Right renal cortex interstitium (tissue), 3 donors: ENCODE data around the gene SLC7A5. TPM values are rescaled to one million over a fixed set of nuclear protein-coding genes. Genes with fewer than 3 reads are reported as not detected.
"Not testable (repeated sequence)": the region's sequence is repeated elsewhere in the genome, so short reads cannot be mapped to it uniquely, and the experiment has no call there.

Experiments
- DNase-seq, 3 donors: peaks; one replicate each; pipeline ENCODE4 v3.0.0-alpha.2; 2013; ENCODE audit warnings: low read depth in 3 of 3, low spot score in 2 of 3
- polyA plus RNA-seq, 3 donors: library from polyadenylated mRNA; unstranded; fragments of 120-200 nt; gene quantifications; one replicate each; pipeline ENCODE4 v1.2.1, GENCODE V29; 2013; ENCODE audit not compliant: insufficient read length in 3 of 3

Gene SLC7A5
- polyA plus RNA-seq, 3 donors, result 2.8 to 4.3 (median 4.1) TPM

DNA sequence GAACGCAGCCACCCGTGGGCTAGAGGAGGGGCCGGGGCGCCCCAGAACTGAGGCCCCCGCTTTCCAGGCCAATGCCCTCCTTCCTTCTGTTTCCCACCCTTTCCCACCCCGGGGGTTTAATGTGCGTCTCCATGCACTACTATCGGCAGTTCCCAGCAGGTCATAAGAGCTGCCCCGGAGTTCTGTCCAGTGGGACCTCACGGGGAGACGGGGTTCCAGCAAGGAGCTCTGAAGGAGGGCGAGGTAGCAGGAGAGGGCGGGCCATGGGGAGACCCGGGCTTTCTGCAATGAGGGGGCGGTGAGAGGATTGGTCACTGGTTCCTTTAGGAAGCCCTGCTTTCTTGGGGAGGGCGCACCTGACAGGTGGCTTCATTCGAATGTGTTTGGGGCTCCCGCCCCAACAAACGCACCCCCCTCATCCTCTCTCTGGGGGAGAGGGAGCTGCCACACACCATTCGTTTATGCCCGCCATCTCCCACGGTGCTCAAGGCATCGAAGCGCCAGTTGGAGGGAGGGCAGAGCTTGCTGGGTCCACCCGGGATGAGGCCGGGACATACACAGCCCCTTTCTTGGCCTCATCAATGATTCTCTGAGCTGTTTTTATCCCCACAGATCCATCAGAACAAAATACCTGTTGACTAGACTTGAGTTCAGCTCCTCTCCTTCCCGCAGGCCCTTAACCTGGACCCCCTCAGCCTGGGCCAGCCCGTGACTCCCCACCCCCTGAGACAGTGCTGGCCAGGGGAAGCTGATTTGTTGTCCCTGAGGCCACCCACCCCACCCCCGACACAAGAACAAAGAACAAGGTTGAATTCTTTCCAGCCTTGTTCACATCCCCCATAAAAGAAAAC, 44.1 kb downstream of the SLC7A5 start:
- DNase-seq, result no peak

DNA sequence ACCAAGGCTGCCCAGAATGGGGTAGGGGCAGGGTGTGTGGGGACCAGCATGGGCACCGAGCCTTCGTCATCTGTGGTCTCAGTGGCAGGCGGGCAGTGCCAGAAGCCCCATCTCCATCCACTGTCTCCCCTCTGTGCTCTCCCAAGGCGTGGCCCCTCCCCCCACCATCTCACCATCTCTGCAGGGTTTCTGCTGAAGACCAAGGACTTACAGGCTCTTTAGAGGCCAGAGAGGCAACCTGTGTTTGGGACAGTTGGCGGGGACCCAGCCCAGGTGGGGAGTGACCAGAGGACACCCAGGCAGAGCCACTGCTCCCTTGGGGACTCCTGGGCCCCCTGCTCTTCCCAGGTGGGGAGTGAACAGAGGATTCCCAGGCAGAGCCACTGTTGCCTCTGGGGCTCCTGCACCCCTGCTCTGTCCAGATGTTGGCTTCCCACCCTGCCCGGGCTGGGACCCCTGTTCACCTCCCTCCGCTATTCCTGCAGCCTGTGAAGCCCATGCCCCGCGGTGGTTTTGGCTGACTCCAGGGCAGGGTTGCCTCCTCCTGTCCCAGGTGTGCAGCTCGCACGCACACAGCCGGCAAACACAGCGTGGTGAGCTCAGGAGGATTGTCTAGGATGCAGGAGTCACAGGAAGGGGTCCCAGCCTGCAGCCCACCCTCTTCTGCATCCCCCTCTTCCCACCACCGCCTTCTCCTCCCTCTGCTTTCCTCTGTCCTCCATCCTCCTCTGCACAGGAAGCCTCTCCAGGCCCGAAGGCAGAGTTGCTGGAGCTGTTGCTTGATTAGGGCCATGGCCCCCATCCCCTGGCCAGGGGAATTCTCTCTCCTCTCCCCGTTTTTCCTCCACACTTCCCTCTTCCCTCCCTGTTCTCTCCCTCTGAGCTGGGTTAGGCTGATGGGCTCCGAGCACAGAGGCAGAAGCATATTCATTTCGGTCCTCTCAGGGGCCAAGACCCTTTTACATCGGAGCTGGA, 45.0 kb downstream of the SLC7A5 start:
- DNase-seq, result no peak

DNA sequence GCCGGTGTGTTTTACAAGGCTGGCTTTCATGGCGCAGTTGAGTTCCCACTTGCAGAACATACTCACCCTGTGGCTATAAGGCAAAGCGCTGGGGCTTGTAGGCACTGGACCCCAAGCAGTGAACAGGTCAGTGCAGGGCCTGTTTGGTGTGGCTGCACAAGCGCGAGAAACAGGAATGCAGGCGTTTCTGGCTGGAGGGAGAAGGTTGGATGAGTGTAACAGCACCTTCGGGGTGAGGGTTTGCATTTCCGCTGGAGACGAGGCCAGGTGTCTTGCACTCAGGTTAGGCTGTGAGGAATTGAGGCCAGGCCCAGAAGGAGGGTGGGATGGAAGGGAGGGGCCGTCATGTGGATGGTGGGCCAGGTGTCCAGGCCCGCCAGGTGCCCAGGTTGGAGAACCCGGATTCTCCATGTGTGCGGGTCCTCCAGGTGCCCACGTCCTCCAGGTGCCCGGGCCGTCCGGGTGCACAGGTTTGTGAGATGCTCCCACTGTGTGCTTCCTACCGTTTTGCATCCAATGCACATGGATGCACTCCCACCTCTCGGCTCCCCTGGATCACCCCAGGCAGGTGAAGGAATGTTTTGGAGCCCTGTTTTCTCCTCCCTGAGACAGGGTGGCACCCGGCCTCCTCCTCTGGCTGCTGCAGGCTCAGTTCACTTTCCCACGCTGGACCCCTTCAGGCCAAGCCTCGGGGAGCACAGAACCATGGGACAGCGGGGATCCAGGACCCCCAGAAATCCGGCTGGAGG, 46.0 kb downstream of the SLC7A5 start:
- no peak for DNase-seq

DNA sequence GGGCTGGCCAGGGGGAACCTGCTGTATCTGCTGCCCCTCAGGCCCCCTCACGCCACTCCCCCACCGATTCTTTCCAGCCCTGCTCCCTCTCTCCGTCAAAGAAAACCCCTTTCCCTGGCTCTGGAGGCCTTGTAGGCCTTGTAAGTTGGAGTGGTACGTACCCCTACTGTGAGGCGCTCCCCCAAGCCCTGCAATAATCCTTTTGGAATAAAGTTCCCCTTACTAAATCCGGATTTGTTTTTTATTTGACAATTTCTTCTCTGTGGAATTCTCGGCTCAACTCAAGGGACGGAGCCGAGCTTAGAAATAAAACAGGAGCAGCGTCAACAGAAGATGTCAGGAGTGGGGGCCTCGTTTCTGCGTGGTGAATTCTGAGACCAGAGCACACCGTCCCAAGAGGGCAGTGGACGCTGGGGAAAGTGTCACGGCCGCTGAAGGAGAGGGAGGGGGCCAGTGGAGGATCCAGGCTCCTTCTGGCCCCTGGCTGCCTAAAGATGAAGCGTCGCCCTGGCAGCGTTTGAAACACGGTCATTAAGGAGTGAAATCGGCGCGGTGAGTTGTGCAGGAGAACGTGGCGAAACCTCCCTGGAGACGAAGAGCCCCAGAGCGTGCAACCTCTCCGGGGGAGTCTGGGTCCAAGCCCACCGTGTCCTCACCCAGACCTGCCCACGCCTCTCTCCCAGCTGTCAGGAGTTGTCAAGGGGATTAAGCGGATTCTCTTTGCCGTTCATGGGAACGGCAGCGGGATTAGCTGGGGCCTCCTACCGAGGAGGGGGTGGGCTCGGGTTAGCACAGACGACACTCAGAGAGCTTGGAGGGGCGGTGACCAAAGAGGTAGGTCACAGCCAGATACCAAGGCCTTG, 47.0 kb downstream of the SLC7A5 start:
- DNase-seq, result no peak

DNA sequence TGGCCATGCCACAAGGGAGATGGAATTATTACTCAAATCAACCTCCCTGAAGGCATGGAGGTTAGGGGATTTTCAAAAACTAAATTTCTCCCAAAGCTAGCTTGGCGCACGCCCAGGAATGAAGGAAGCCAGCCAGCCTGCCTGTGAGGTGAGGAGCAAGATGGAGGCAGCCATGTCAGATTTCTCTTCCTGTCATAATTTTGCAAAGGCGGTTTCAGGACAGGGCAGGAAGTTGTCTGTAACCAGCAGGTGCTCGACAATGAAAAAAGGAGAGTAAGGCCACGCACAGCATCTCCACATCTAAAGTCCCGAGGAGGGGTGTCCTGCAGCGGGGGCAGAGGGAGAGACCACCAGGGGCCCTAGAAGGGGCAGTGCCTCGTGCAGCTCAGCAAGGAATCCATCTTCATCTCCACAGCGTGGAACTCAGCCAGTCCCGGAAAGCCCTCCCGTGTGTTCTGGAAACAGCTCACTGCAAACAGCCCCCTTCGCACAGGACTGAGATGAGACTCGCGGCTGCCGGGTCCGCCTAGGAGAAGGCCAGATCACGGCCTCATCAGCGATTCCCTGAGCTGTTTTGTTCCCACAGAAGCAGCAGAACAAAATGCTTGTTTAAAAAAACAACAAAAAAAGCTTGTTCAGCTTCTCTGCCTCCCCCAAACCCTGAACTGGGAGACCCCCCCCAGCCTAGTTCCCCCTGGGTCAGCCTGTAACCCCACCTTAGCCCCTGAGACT, 47.8 kb downstream of the SLC7A5 start:
- no peak for DNase-seq

DNA sequence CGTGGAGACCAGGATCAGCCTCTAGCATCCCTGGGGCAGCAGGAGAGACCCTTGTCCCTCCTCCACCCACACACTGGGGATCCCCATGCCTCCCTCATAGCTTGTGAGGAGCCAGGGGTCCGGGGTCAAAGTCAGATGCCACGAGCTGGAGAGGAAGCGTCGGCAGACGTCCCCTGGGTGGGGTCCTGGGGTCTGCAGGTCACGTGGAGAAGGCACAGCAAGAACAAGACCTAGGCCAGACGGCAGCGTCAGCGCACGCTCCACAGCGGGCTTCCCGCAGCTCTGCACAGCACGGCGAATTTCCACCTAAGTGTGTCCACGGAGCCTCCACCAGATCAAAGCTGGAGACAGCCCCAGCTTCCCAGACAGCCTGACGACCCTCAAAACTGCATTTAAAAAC, 49.3 kb downstream of the SLC7A5 start:
- no peak for DNase-seq

DNA sequence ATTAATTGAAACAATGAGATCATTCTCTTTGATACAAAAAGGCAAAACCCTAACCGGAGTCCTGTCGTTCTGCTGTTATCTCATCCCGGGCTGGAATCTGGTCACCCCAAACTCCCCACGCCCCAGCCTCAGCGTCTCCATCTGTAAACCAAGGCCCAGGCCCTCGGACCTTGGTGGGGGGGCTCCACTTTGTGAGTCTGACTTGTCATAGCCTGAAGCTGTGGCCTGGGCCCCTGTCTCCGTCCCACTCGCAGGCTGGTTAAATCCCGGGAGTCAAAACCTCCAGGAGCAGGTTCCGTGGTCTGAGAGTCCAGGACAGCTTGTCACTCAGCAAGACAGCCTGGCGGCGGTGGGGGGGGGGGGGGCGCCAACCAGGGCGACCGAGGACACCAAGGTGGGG, 50.0 kb downstream of the SLC7A5 start:
- DNase-seq, result no peak

DNA sequence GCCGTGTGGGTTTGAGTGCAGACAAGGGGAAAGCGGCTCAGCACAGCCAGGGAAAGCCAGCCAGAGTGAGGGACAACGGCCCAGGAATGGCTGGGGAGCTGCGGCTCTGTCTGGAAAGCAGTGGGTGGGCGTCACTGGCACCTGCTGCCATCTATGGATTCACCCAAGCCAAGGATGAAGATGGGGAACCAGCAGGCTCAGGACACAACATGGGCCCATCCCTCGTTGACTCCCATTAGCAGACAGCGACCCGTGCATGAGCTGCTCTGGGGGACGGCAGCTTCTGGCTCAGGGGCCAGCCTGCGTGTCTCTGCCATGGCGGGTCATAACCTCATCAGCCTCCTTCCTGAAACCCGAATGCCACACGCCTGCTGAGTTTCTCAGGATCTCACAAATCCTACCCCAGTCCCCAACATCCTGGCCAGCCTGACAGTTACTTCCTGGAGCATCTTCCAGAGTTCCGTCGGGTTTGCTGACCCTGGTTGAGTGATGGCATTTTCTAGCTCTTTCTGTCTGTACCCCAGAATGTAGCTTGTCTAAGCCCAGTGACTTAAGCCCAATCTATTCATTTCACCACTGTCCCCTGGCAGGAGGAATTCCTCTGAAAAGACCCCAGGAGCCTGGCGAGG, 50.7 kb downstream of the SLC7A5 start:
- DNase-seq, result no peak

DNA sequence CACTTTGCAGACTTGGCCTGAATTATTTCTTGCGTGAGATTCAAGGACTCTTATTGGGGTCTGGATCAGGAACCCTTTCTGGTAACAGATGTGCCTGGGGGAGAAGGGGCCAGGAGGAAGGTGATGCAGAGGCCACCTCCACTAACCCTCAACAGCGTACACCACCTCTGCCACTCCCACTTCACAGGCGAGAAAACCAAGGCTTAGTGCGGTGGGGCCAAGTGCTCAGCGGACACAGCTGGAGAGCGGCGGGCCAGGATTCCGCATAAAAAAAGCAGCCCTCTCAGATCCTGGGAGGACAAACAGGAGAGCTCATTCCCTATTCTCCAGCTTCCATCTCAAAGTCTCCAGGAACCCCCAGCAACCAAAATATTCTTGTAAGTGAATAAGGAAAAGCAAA, 51.4 kb downstream of the SLC7A5 start:
- no peak for DNase-seq

DNA sequence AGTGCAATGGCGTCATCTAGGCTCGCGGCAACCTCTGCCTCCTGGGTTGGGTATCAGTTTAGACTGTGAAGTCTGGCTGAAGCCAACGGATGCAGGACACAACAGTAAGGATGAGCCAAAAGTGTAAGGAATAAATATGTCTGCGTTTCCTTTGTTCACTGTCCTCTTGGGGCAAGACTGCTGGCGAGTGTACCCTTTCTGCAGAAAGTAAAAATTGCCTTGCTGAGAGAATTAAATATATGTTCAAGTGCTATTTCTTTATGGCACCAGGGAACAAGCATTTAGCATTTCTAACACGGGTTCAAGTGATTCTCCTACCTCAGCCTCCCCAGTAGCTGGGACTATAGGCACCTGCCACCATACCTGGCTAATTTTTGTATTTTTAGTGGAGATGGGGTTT, 51.9 kb downstream of the SLC7A5 start:
- not testable (repeated sequence) for DNase-seq

DNA sequence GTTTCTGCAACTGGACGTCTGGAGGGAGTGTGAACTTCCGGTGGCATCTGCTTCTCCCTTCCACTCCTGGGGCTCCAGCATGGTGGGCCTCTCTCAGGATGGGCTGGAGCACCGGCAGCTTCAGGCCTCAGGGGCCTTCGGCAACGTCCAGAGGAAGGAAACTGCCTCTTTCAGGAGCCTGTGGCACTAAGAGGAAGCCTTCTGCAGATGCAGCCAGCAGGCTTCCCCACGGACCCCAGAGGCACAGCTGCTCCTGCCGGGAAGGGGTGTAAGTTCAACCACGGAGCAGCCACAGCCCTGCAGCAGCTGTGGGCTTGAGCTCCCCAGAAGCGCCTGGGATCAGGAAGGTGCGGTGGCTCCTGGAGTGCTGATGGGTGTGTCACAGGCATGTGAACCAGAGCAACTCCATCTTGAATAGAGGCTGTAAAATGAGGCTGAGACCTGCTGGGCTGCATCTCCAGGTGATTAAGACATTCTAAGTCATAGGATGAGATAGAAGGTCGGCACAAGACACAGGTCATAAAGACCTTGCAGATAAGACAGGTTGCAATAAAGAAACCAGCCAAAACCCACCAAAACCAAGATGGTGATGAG, 52.7 kb downstream of the SLC7A5 start:
- no peak for DNase-seq

DNA sequence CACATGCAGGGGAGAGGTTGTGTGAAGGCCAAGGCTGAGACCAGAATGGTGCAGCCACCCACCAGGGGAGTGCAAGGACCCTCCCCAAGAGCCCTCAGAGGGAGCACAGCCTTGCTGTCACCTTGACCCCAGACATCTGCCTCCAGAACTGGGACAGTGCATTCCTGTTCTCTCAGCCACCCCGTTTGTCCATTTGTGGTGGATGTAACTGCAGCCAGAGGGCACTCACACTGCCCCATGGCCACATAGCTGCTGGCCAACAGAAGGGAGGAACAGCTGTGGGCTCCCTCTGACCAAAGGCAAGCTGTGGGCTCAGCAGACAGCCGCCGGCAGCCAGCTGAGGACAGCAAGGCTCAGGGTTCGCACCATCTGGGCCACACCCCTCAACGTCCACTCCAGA, 53.7 kb downstream of the SLC7A5 start:
- DNase-seq, result no peak

DNA sequence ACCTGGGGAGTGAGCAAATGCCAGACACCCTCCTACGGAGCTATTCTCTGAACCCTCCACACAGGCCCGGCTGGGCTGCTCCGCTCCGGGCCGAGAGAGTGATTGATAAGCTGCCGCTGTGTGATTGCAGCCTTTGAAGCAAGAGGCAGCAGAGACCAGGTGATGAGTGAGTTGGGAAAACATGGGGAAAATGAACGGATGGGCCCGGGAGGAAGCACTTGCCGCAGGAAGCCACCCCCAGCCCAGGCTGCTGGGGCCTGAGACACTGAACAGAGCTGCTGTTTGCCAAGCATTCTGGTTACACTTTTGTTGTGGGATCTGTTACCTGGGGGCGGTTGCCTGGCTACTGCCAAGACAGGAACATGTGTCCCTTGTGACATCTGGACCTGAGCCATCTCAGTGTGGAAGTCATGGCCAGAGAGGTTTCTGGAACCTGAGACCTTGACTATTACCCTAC, 57.1 kb downstream of the SLC7A5 start:
- no peak for DNase-seq

DNA sequence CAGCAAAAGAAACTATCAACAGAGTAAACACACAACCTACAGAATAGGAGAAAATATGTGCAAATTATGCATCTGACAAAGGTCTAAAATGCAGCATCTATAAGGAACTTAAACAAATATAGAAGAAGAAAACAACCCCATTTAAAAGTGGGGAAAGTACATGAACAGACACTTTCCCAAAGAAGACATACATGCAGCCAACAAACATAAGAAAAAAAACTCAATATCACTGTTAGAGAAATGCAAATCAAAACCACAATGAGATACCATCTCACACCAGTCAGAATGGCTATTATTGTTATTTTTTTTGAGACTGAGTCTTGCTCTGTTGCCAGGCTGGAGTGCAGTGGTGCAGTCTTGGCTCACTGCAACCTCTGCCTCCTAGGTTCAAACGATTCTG, 57.9 kb downstream of the SLC7A5 start:
- DNase-seq, result not testable (repeated sequence)

DNA sequence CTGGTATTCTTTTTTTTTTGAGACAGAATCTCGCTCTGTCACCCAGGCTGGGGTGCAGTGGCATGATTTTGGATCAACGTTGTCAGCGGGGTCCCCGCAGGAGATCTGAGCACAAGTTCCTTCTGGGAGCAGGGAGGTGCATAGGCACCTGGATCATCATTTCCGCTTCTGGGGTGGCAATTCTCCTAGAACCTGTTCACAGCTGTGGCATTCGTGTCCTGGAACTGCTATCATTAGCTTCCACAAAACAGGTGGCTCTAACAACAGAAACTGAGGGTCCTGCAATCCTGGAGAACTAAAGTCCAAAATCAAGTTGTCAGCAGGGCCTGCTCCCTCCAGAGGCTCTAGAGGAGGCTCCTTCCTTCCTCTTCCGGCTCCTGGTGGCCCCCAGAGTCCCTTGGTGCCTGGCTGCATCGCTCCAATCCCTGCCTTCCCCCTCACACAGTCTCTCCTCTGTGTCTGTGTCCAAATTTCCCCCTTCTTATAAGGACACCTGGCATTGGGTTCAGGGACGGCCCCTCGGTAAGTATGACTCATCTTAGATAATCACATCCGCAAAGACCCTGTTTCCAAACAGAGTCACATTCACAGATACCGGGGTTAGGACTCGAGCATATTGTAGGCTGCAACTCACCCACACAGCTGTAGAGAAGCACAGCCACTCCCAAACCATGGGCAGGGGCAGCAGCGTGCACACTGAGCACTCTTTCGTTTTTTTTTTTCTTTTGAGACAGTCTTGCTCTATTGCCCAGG, 60.0 kb downstream of the SLC7A5 start:
- no peak for DNase-seq

DNA sequence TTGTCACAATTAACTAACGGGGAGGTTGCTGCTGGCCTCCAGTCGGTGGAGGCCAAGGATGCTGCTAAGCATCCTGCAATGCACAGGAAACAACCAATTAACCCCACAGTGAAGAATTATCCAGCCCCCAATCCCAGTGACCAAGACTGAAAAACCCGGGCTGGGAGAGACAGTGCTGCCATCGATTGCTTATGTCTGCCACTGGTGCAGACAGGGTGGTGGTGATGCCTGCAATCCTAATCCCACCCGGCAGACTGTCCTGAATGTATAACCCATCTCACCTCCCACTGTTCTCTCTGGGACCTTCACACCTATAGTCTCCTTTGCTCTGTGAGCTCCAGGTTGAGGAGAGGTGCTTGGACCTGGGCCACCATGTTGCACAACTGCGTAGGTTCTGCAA, 61.2 kb downstream of the SLC7A5 start:
- no peak for DNase-seq

DNA sequence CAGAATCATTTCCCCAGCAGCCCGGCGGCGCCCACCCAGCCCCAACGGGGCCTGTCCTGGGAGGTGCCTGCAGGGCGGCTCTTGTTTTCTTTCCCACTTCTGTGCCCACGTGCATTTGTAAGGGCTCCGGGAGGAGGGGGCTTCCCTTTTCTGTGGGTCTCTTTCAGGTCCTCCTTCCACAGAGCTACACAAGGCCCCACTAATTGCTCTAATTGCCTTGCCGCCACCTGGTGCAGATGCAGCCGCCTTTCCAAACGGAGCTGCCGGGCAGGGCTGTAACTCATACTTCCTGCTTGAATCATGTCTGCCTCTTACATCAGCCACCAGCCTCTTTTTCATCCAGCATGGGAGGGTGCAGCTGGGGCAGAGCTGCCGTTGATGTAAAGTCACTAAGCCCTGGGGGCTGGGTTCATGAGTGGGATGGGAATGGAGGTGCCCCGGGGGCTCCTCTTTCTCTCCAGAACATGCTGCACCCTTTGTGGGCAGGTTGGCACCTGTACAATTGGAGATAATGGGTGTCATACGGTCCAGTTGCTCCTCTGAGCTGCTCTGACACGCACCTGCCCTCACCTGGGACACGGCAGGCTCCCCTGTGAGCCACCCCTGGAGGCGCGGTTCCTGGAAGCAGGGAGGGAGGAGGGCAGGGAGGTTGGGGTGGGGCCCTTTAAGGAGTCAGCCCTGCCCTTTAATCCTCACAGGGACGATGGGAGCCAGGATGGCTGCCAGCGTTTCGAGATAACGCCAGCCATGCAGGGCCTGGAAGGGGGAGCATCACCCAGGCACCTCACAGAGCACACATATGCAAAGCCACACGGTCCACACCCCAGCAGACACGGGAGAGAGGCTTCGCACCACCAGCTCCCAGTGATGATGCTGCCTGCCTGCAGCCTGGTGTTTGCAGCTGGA, 62.4 kb downstream of the SLC7A5 start:
- DNase-seq, result no peak
